ENCODE results near the gene C17orf107.

Gene C17orf107

DNA sequence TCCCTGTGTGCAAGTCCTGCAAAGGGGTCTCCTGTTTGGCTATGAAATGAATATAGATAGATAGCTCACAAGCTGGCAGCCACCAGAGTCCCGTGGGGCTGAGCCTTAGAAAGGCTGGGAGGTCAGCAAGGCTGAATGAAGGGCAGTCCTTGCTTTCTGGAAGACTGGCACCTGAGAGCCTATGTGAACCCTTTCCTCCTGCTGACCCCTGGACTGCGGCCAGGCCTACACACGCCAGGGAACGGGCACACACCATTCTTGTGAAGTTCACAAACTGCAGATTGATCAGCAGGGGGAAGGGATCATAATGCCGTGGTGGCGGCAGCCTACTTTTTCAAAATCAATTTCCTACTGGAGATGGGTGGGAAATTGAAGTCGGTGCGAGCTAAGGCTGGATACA, 985 bp upstream of the C17orf107 start:
- Histone ChIP-seq H3K36me3 (replicated peaks in 1 of 2; ENCODE audit: control insufficient read depth in 2 of 2, insufficient read depth in 2 of 2, low read length in 2 of 2) (peaks cover 30 to 62% of the 10 kb centered on the region in 2 donors), H2BK15ac (ENCODE audit: low read length) (no peak overlapping the region), H4K91ac (ENCODE audit: low read depth, low read length, poor library complexity) (no peak overlapping the region), H3K4me1 (ENCODE audit: control insufficient read depth in 2 of 2, insufficient read depth in 1 of 2, low read depth in 1 of 2, low read length in 2 of 2) (peaks cover 0 to 1% of the 10 kb centered on the region in 2 donors), H3K9me3 (replicated peaks in 1 of 2; ENCODE audit: control insufficient read depth in 2 of 2, insufficient read depth in 1 of 2, low read depth in 1 of 2, low read length in 2 of 2) (no peaks in the 10 kb centered on the region), H3K4ac (ENCODE audit: low read length) (no peak overlapping the region), H3K9ac (ENCODE audit: low read depth, low read length, poor library complexity) (no peak overlapping the region), H2AK5ac (ENCODE audit: low read depth, low read length) (no peak overlapping the region), H3K4me2 (ENCODE audit: insufficient read depth, low read length, poor library complexity, severe bottlenecking) (no peak overlapping the region), H2BK120ac (ENCODE audit: low read depth, low read length) (peak overlapping the region; percentile 47), H3K23ac (ENCODE audit: low read depth, low read length, poor library complexity) (no peak overlapping the region), H3K79me1 (ENCODE audit: low read depth, low read length) (peaks cover 4% of the 10 kb centered on the region), H2BK5ac (ENCODE audit: low read length) (no peak overlapping the region), H3K18ac (ENCODE audit: low read length) (no peak overlapping the region), H4K8ac (ENCODE audit: low read depth, low read length) (no peak overlapping the region), H3K27me3 (ENCODE audit: control insufficient read depth in 3 of 3, insufficient read depth in 3 of 3, low read depth in 1 of 3, low read length in 3 of 3) (peaks cover 0 to 3% (median 0%) of the 10 kb centered on the region in 3 experiments), H3K27ac (replicated peaks; ENCODE audit: low read length) (no peak overlapping the region), H2AFZ (ENCODE audit: low read length) (no peak overlapping the region), H3K4me3 (ENCODE audit: low read length in 2 of 2) (no peak overlapping the region), H2BK12ac (ENCODE audit: low read length) (no peak overlapping the region), H3K14ac (ENCODE audit: low read length) (no peak overlapping the region)
- no CpG with 5 or more reads among the region's 8 CpGs for WGBS, 2 donors (ENCODE audit: extremely low coverage in 2 of 2, insufficient read length in 2 of 2, insufficient replicate concordance in 1 of 2)
- no peak for DNase-seq (ENCODE audit: low spot score)

DNA sequence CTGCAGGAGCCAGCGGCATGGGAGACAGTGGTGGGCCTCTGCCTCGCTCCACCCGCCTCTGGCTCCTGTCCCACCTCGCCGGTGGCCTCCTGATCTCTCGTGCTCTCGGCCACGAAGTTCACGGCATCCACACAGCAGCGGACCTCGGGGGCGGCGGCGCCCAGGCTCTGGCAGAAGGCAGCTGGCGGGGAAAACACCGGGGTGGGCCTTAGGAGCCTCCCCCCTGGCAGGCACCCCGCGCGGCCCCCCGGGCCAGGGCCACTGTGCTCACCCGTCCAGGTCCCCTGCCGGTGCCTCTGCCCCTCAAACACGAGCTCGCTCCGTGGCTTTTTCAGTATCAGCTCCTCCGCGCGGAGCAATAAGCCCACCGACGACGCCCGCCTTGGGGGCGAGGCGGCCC, 409 bp upstream of the C17orf107 start:
- Histone ChIP-seq H4K91ac (ENCODE audit: low read depth, low read length, poor library complexity) (no peak overlapping the region), H3K18ac (ENCODE audit: low read length) (no peak overlapping the region), H3K23ac (ENCODE audit: low read depth, low read length, poor library complexity) (no peak overlapping the region), H3K79me1 (ENCODE audit: low read depth, low read length) (peaks cover 3% of the 10 kb centered on the region), H3K9me3 (replicated peaks in 1 of 2; ENCODE audit: control insufficient read depth in 2 of 2, insufficient read depth in 1 of 2, low read depth in 1 of 2, low read length in 2 of 2) (no peaks in the 10 kb centered on the region), H4K8ac (ENCODE audit: low read depth, low read length) (no peak overlapping the region), H2BK120ac (ENCODE audit: low read depth, low read length) (no peak overlapping the region), H3K14ac (ENCODE audit: low read length) (no peak overlapping the region), H3K27me3 (ENCODE audit: control insufficient read depth in 3 of 3, insufficient read depth in 3 of 3, low read depth in 1 of 3, low read length in 3 of 3) (peaks cover 0 to 3% (median 0%) of the 10 kb centered on the region in 3 experiments), H2BK12ac (ENCODE audit: low read length) (no peak overlapping the region), H2BK15ac (ENCODE audit: low read length) (no peak overlapping the region), H2BK5ac (ENCODE audit: low read length) (no peak overlapping the region), H3K4me1 (ENCODE audit: control insufficient read depth in 2 of 2, insufficient read depth in 1 of 2, low read depth in 1 of 2, low read length in 2 of 2) (peaks cover 0 to 1% of the 10 kb centered on the region in 2 donors), H3K27ac (replicated peaks; ENCODE audit: low read length) (no peak overlapping the region), H3K4ac (ENCODE audit: low read length) (no peak overlapping the region), H2AFZ (ENCODE audit: low read length) (no peak overlapping the region), H3K9ac (ENCODE audit: low read depth, low read length, poor library complexity) (no peak overlapping the region), H2AK5ac (ENCODE audit: low read depth, low read length) (no peak overlapping the region), H3K4me2 (ENCODE audit: insufficient read depth, low read length, poor library complexity, severe bottlenecking) (no peak overlapping the region), H3K36me3 (replicated peaks in 1 of 2; ENCODE audit: control insufficient read depth in 2 of 2, insufficient read depth in 2 of 2, low read length in 2 of 2) (peaks cover 26 to 56% of the 10 kb centered on the region in 2 donors), H3K4me3 (ENCODE audit: low read length in 2 of 2) (no peak overlapping the region)
- DNase-seq (ENCODE audit: low spot score): no peak
- no CpG with 5 or more reads among the region's 34 CpGs for WGBS, 2 donors (ENCODE audit: extremely low coverage in 2 of 2, insufficient read length in 2 of 2, insufficient replicate concordance in 1 of 2)

DNA sequence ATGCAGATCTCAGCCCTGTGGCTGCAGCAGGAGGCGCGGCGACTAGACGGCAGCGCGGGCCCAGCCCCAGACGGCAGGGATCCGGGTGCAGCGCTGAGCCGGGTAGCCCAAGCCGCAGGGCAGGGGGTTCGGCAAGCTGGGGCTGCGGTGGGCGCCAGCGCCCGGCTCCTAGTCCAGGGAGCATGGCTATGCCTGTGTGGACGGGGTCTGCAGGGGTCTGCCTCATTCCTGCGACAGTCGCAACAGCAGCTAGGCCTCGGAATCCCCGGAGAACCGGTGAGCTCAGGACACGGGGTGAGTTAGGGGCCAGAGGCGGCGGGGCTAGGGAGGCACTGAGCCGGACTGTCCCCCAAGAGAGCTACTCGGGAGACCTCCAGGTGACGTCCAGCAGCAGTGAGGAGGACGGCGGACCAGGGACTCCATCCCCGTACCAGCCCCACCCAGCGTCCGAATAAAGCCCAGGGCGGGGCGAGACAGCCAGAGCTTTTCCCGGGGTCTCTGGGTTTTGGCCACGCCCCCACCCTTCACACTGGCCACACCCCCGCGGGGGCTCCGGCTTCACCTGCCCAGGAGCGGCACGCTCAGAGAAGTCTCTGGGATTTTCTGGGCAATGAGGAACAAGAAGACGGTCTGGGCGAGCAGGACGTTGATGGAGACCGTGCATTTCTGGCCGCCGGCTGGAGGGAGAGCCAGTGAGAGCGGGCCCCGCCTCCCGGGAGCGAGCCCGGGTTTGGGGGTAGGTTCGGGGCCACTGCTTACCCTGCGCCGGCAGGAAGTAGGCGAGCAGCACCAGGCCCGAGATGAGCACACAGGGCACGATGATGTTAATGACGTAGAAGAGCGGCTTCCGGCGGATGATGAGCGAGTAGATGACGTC, 1.1 kb downstream of the C17orf107 start:
- Histone ChIP-seq H4K91ac (ENCODE audit: low read depth, low read length, poor library complexity) (no peak overlapping the region), H2BK5ac (ENCODE audit: low read length) (peak overlapping the region; percentile 13), H2BK15ac (ENCODE audit: low read length) (no peak overlapping the region), H3K18ac (ENCODE audit: low read length) (peak overlapping the region; percentile 71), H3K4me1 (ENCODE audit: control insufficient read depth in 2 of 2, insufficient read depth in 1 of 2, low read depth in 1 of 2, low read length in 2 of 2) (peaks cover 0 to 1% of the 10 kb centered on the region in 2 donors), H3K4ac (ENCODE audit: low read length) (no peak overlapping the region), H4K8ac (ENCODE audit: low read depth, low read length) (peak overlapping the region; percentile 17), H3K23ac (ENCODE audit: low read depth, low read length, poor library complexity) (peak overlapping the region; percentile 55), H2BK120ac (ENCODE audit: low read depth, low read length) (peak overlapping the region; percentile 72), H3K9me3 (replicated peaks in 1 of 2; ENCODE audit: control insufficient read depth in 2 of 2, insufficient read depth in 1 of 2, low read depth in 1 of 2, low read length in 2 of 2) (no peaks in the 10 kb centered on the region), H2AFZ (ENCODE audit: low read length) (no peak overlapping the region), H3K27me3 (ENCODE audit: control insufficient read depth in 3 of 3, insufficient read depth in 3 of 3, low read depth in 1 of 3, low read length in 3 of 3) (peaks cover 0 to 4% (median 0%) of the 10 kb centered on the region in 3 experiments), H3K36me3 (replicated peaks in 1 of 2; ENCODE audit: control insufficient read depth in 2 of 2, insufficient read depth in 2 of 2, low read length in 2 of 2) (peaks cover 11 to 41% of the 10 kb centered on the region in 2 donors), H2BK12ac (ENCODE audit: low read length) (peak overlapping the region; percentile 3), H3K27ac (replicated peaks; ENCODE audit: low read length) (no peak overlapping the region), H3K79me1 (ENCODE audit: low read depth, low read length) (peaks cover 2% of the 10 kb centered on the region), H3K4me3 (ENCODE audit: low read length in 2 of 2) (peak overlapping the region in 1 of 2 donors; percentile 38), H3K14ac (ENCODE audit: low read length) (peak overlapping the region; percentile 47), H2AK5ac (ENCODE audit: low read depth, low read length) (peak overlapping the region; percentile 63), H3K4me2 (ENCODE audit: insufficient read depth, low read length, poor library complexity, severe bottlenecking) (no peak overlapping the region), H3K9ac (ENCODE audit: low read depth, low read length, poor library complexity) (peak overlapping the region; percentile 70)
- no peak for DNase-seq (ENCODE audit: low spot score)
- no CpG with 5 or more reads among the region's 65 CpGs for WGBS, 2 donors (ENCODE audit: extremely low coverage in 2 of 2, insufficient read length in 2 of 2, insufficient replicate concordance in 1 of 2)

DNA sequence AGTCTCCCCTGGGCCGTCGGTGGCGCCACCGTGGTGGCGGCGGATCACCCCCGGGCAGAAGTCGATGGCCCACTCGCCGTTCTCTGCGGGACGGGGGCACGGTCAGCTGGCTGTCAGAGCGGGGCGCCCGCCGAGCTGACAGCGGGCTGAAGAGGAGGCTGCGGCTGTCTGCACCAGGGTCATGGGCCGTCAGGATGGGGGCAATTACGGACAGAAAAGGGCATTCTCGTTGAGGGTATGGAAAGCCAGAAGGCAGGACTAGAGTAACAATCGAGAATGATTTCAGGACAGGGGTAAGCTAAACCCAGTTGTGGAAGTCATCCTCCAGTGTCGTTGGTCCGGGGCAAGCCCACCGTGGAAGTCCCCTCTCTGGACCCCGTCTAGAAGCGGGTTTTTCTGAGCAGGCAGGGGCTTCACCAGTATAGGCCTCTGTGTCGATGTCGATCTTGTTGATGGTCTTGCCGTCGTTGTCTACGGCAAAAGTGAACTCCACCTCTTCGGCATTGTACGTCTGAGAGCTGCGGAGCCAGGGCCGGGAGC, 1.8 kb downstream of the C17orf107 start:
- Histone ChIP-seq H3K27ac (replicated peaks; ENCODE audit: low read length) (no peak overlapping the region), H2BK5ac (ENCODE audit: low read length) (no peak overlapping the region), H3K36me3 (replicated peaks in 1 of 2; ENCODE audit: control insufficient read depth in 2 of 2, insufficient read depth in 2 of 2, low read length in 2 of 2) (peaks cover 10 to 33% of the 10 kb centered on the region in 2 donors), H3K18ac (ENCODE audit: low read length) (peak overlapping the region; percentile 71), H2BK12ac (ENCODE audit: low read length) (no peak overlapping the region), H4K8ac (ENCODE audit: low read depth, low read length) (no peak overlapping the region), H3K4me2 (ENCODE audit: insufficient read depth, low read length, poor library complexity, severe bottlenecking) (peak overlapping the region; percentile 4), H2BK120ac (ENCODE audit: low read depth, low read length) (peak overlapping the region; percentile 72), H2BK15ac (ENCODE audit: low read length) (no peak overlapping the region), H3K4me3 (ENCODE audit: low read length in 2 of 2) (no peak overlapping the region), H3K79me1 (ENCODE audit: low read depth, low read length) (peaks cover 2% of the 10 kb centered on the region), H2AK5ac (ENCODE audit: low read depth, low read length) (peak overlapping the region; percentile 42), H3K14ac (ENCODE audit: low read length) (no peak overlapping the region), H3K4me1 (ENCODE audit: control insufficient read depth in 2 of 2, insufficient read depth in 1 of 2, low read depth in 1 of 2, low read length in 2 of 2) (peaks cover 0 to 1% of the 10 kb centered on the region in 2 donors), H3K9ac (ENCODE audit: low read depth, low read length, poor library complexity) (peak overlapping the region; percentile 70), H3K9me3 (replicated peaks in 1 of 2; ENCODE audit: control insufficient read depth in 2 of 2, insufficient read depth in 1 of 2, low read depth in 1 of 2, low read length in 2 of 2) (no peaks in the 10 kb centered on the region), H3K4ac (ENCODE audit: low read length) (peak overlapping the region; percentile 44), H3K27me3 (ENCODE audit: control insufficient read depth in 3 of 3, insufficient read depth in 3 of 3, low read depth in 1 of 3, low read length in 3 of 3) (peaks cover 0 to 4% (median 0%) of the 10 kb centered on the region in 3 experiments), H4K91ac (ENCODE audit: low read depth, low read length, poor library complexity) (no peak overlapping the region), H3K23ac (ENCODE audit: low read depth, low read length, poor library complexity) (no peak overlapping the region), H2AFZ (ENCODE audit: low read length) (no peak overlapping the region)
- WGBS, 2 donors (ENCODE audit: extremely low coverage in 2 of 2, insufficient read length in 2 of 2, insufficient replicate concordance in 1 of 2): no CpG with 5 or more reads among the region's 37 CpGs
- no peak for DNase-seq (ENCODE audit: low spot score)
